GM21515 (cell line): Measurements from ENCODE around the gene GALNTL6.

ENCODE experiments used
- ATAC-seq: cut with Tn5 transposase; IDR thresholded peaks from one replicate; pipeline ENCODE4 v1.9.1; 2021; ENCODE audit not compliant: unreplicated experiment

GALNTL6 gene

GRCh38 chr4:172188248-172188988 is 375.2 kb downstream of the GALNTL6 start:
- no peak for ATAC-seq

GRCh38 chr4:172202480-172203076 is 389.4 kb downstream of the GALNTL6 start:
- no peak for ATAC-seq

GRCh38 chr4:172207258-172207657 is 394.1 kb downstream of the GALNTL6 start:
- ATAC-seq = no peak

- ATAC-seq = no peak
These were observed 394.7 kb downstream of the GALNTL6 start for GRCh38 chr4:172207886-172208285.

GRCh38 chr4:172220679-172221078 is 407.5 kb downstream of the GALNTL6 start:
- ATAC-seq = no peak

GRCh38 chr4:172225457-172225856 is 412.3 kb downstream of the GALNTL6 start:
- no peak for ATAC-seq

- no peak for ATAC-seq
These were observed 419.8 kb downstream of the GALNTL6 start for GRCh38 chr4:172232966-172233365.

GRCh38 chr4:172243551-172243950 is 430.3 kb downstream of the GALNTL6 start:
- no peak for ATAC-seq

- no peak for ATAC-seq
These were observed 432.3 kb downstream of the GALNTL6 start for GRCh38 chr4:172245516-172245915.

GRCh38 chr4:172253409-172253808 is 440.2 kb downstream of the GALNTL6 start:
- ATAC-seq = no peak

- ATAC-seq = no peak
These were observed 443.6 kb downstream of the GALNTL6 start for GRCh38 chr4:172256820-172257219.

GRCh38 chr4:172270397-172270796 is 457.2 kb downstream of the GALNTL6 start:
- ATAC-seq = no peak

- ATAC-seq = no peak
These were observed 473.9 kb downstream of the GALNTL6 start for GRCh38 chr4:172287117-172287516.

GRCh38 chr4:172305698-172306097 is 492.5 kb downstream of the GALNTL6 start:
- ATAC-seq = no peak

- ATAC-seq = no peak
These were observed 494.9 kb downstream of the GALNTL6 start for GRCh38 chr4:172308078-172308477.

GRCh38 chr4:172311682-172312081 is 498.5 kb downstream of the GALNTL6 start:
- ATAC-seq = no peak

- no peak for ATAC-seq
These were observed 510.1 kb downstream of the GALNTL6 start for GRCh38 chr4:172323288-172323687.

GRCh38 chr4:172344308-172344938 is 531.2 kb downstream of the GALNTL6 start:
- ATAC-seq = no peak

- ATAC-seq = no peak
These were observed 535.2 kb downstream of the GALNTL6 start for GRCh38 chr4:172348426-172348825.

GRCh38 chr4:172352356-172352755 is 539.2 kb downstream of the GALNTL6 start:
- no peak for ATAC-seq

GRCh38 chr4:172356016-172356415 is 542.8 kb downstream of the GALNTL6 start:
- ATAC-seq = no peak

GRCh38 chr4:172357006-172357540 is 543.9 kb downstream of the GALNTL6 start:
- ATAC-seq = no peak
